IMR-90 (cell line): Measurements from ENCODE around the gene TNS3.

Experiments used
- BHLHE40 ChIP-seq: fragments of 150-350 bp; IDR thresholded peaks from 2 replicates; pipeline ENCODE4 v1.6.1; 2016; ENCODE audit warnings: mild to moderate bottlenecking, low read depth, low read length
- POLR2A ChIP-seq: IDR thresholded peaks from 2 replicates; pipeline ENCODE4 v1.6.1; 2012; ENCODE audit warnings: mild to moderate bottlenecking, low read depth, low read length
- RCOR1 ChIP-seq: IDR thresholded peaks from 2 replicates; pipeline ENCODE4 v1.6.1; 2012; ENCODE audit warnings: mild to moderate bottlenecking, low read length, improper control_type of control experiment; ENCODE audit not compliant: insufficient replicate concordance
- SMC3 ChIP-seq: fragments of 150-350 bp; IDR thresholded peaks from 2 replicates; pipeline ENCODE4 v1.6.1; 2016; ENCODE audit warnings: low read depth, mild to moderate bottlenecking, antibody characterized with exemption, low read length, moderate library complexity
- TF ChIP-seq, protein P1 (sequence below): conservative IDR thresholded peaks from 2 replicates; pipeline ENCODE4 v1.5.1; 2012; ENCODE audit warnings: mild to moderate bottlenecking, low read depth, low read length, improper control_type of control experiment

GRCh38 chr7:47366960-47367359 lies 215.0 kb downstream of the TNS3 start:
- TF ChIP-seq POLR2A (no peak), SMC3 (no peak), RCOR1 (no peak), BHLHE40 (no peak)
- TF ChIP-seq, protein P1, sequence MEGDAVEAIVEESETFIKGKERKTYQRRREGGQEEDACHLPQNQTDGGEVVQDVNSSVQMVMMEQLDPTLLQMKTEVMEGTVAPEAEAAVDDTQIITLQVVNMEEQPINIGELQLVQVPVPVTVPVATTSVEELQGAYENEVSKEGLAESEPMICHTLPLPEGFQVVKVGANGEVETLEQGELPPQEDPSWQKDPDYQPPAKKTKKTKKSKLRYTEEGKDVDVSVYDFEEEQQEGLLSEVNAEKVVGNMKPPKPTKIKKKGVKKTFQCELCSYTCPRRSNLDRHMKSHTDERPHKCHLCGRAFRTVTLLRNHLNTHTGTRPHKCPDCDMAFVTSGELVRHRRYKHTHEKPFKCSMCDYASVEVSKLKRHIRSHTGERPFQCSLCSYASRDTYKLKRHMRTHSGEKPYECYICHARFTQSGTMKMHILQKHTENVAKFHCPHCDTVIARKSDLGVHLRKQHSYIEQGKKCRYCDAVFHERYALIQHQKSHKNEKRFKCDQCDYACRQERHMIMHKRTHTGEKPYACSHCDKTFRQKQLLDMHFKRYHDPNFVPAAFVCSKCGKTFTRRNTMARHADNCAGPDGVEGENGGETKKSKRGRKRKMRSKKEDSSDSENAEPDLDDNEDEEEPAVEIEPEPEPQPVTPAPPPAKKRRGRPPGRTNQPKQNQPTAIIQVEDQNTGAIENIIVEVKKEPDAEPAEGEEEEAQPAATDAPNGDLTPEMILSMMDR, result no peak
